GM18907 (cell line): ENCODE data around the gene BOLA1.
A peak's percentile ranks its signal among the peaks of the same experiment; 100 is the strongest.
"Not testable (repeated sequence)": the region's sequence is repeated elsewhere in the genome, so short reads cannot be mapped to it uniquely, and the experiment has no call there.

Experiments
- ATAC-seq: cut with Tn5 transposase; IDR thresholded peaks from one replicate; pipeline ENCODE4 v1.9.1; 2021; ENCODE audit warnings: mild to moderate bottlenecking, moderate library complexity; ENCODE audit not compliant: unreplicated experiment

BOLA1 gene

DNA sequence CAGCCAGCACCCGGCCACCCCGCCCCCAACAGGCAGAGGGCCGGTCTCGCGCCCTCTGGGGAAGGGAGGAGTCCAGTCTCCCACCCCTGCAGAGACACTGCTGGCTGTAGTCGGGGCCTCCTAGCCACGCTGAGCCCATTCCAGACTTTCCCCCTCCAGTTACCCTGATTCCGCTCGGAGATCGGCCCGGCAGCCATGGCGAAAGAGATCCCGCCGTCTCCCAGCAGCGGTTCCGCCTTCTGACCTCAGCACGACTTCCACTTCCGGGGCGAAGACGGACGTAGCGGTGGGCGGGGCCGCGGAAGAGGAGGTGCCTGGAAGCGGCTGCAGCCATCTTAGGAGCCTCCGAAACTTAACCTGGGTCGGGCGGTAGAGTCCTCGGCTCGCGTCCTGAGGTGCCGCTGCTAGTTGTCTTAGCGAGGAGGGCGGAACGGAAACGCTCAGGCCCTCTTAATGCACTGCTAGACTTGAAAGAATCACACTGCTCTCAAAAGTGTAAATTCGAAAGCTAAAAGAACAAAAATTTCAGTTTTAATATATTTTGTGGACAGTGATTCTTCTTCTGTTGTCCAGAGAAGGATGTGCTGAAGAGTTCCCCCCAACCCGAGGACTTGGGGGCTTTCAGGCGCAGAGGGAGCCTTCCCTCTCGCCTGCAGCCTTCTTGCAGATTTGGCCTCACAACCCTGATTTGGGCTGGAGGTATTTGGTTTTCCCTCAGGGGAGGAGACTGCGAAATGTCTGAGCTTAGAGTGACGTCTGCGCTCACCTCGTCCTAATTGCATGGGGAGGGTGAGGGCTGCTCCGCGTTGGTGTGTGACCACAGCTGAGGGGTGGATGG, 28.4 kb downstream of the BOLA1 start, which contains the start of gene SF3B4:
SF3B4 (minus strand) TSS at position 241 of the 838 bp plus-strand sequence; CDS start at position 197, 44 bp downstream.
- ATAC-seq: peak; percentile 92

DNA sequence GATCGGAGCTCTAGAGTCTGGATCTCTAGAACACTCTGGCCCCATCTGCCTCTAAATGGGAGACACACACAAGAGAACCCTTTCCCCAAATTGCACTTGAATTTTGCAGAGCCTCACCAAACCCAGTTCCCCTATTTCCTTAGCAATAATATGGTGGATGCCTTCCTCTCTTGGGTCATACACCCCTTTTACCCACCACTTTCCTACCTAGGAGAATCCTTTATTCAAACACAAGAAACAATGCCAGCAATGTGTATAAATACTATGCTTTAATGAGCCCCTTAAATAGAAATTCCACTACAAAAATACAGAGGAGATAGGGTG, 29.0 kb downstream of the BOLA1 start:
- ATAC-seq: no peak

DNA sequence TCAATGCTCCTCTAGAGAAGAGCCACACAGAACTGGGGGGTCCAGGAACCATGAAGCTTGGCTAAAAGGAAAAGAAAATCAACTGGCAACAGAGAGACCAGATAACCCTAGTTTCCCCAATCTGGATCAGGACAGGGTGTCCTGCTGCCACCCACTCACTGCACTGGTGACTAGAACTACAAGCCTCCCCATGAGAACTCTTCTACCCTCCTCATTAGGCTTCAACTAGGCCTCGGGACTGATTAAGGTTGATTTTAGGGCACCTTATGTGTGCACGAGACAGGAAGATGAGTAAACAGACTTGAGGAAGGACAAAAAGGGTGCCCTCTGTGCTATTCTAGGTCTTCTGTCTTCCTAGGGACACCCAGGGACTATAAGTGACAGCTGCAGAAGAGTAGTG, 30.5 kb downstream of the BOLA1 start:
- ATAC-seq: no peak

DNA sequence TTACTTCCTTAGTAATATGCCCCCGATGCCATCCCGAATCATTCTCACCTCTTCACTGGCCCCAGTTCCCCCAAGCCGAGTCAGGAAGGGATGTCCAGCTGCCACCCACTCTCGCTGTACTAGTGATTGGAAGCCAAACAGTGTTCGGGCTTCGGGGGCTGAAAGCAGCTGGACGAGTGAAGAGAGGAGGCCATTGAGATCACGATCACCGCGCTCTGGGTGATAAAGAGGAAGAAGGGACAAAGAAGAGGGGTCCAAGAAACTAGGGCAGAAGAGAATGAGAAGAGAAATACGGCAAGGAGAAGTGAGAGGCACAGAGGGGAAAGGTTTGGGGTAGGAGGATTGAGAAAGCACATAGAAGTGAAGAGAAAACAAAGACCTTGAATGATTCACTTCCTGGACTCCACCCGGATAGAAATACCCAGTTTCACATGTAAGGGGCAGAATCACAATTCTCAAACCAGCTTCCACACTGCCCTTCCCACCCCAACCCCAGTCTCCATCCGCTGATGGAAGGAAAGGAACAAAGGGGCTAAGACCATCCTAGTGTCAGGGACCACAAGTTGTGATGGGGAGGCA, 31.9 kb downstream of the BOLA1 start:
- no peak for ATAC-seq

DNA sequence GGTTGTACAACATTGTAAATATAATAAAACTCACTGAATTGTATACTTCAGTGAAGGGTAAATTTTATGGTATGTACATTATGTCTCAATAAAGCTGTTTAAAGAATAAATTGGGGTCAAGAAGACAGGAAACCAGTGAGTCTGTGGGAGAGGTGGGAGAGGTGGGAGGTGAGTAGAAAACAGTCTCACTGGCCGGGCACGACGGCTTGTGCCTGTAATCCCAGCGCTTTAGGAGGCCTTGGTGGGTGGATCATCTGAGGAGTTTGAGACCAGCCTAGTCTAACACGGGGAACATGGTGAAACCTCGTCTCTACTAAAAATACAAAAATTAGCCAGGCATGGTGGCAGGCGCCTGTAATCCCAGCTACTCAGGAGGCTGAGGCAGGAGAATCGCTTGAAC, 33.1 kb downstream of the BOLA1 start:
- ATAC-seq: no peak

DNA sequence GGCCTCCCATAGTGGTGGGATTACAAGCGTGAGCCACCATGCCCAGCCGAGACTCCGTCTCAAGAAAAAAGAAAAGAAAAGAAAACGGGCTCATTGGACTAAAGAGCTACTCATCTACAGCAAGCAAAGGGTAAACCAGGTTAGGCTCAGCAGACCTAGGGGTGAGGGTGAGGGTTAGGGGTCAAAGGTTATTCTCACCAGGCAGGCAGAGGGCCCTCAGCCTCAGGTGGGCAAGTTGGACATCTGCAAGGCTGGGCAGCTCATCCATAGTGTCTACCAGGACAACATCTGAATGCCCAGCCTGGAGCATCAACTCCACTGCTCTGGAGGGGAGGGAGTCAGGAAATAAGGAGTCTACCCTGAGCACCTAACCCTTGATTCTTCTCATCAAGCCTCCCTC, 33.8 kb downstream of the BOLA1 start:
- ATAC-seq: no peak

DNA sequence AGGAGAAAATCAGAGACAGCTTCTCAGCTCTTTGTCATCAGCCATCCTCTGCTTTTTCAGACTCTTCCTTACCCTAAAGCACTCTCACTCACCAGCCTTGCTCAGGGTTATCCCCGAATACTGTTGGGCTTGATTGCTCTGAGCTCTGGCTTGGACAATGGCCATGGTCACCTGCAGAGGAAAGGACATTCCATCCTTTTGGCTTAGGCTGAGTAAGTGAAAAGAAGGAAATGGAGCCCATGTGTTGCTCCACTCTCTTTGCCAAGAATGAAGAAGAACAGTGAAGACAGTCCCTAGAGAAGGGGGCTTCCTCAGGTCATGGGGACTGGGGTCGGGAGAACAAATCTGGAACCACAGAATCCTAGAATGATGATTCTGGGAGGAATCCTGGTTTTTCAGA, 35.0 kb downstream of the BOLA1 start:
- no peak for ATAC-seq

DNA sequence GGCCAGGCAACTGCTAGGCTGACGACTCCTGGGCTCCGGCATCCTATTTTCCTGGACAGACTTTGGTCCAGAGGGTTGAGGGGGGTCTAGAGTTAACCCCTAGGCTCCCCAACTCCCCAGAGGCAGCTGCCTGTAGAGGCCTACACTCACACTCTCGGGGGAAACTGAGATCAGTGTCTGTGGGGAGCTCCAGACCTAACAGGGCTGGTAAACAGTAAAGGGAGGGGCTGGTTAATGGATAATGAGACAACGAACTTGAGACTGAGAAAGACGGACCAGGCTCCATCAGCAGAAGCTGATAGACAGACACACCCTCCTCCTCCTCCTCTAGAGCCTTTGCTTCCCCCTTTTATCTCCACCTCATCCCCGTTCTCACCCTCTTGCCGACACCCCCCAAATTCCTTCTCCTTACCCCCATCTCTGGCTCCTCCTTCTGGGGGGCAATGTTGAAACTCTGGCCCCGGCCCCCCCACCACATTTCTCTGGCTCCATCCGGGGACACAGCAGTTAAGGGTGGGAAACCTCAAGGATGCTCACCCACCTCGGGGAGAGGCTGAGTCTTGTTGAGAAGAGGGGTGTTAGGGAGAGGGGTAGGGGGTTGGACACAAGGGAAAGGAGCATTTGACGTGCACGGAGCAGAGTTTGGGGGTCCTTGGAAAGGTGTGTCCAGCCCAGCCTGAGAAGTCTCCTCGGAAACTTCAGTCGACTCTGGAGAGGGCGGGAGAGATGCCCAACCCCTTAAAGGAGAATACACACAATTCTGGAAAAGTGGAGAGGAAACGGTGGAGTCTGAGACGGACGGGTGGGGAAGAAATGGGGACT, 37.0 kb downstream of the BOLA1 start, which contains the start of gene MTMR11:
MTMR11 (minus strand) TSS at position 710 of the 822 bp plus-strand sequence; CDS start at position 478, 232 bp downstream.
- ATAC-seq: no peak

DNA sequence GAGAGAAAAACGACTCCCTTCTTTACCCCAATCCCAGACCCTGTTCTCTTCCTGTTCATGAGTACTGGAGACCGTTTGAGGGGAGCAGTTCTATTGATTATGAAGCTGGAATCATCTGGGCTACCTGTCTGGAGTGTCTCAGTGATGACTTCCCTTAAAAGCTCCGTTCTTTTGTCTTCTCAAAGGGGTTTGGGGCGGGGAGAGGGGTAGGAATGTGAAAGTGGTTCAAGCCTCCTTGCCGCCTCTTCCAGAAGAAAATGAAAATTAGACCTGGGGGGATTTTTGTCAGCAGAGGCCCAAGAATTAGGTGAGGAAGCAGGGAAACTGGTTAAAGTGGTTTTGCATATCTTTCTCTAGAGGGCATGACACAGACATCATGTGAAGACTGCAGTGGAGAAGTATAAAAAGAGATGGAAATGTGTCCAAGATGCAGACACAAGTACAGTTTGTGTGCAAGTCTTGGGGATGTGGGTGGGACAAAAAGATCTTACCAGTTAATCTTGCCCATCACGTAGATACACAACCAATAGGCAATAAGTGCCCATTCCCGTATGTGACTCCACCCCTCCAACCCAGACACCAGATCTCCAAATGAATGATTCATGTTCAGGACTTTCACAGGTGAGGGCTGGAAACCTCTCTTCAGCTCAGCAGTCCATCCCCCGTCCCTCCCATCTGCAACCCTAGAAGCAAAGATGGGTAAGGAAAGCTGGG, 37.8 kb downstream of the BOLA1 start:
- no peak for ATAC-seq

DNA sequence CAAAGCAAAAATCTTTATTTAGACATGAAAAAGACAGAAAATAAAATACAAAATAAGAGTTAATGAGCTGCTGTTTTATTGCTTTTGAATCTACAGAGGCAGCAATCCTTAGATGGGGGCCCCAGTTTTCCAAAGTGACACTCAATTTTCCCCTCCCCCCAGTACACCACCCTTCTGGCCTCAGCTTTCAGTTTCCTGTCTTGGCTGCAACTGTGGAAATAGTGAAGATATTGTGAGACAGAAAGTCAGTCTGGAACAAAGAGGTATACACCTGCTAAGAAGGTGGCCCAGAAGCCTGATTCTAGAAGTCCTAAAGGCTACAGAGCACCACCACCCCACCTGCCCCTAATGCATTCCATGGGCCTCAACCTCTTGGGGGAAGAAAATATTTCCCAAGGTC, 38.4 kb downstream of the BOLA1 start:
- no peak for ATAC-seq

DNA sequence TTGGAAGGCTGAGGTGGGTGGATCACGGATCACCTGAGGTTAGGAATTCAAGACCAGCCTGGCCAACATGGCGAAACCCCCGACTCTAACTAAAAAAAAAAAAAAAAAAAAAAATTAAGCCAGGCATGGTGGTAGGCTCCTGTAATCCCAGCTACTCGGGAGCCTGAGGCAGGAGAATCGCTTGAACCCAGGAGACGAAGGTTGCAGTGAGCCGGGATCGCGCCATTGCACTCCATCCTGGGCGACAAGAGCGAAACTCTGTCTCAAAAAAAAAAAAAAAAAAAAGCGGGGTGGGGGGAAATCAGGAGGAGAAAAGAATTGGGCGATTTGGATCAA, 39.3 kb downstream of the BOLA1 start:
- ATAC-seq: not testable (repeated sequence)

DNA sequence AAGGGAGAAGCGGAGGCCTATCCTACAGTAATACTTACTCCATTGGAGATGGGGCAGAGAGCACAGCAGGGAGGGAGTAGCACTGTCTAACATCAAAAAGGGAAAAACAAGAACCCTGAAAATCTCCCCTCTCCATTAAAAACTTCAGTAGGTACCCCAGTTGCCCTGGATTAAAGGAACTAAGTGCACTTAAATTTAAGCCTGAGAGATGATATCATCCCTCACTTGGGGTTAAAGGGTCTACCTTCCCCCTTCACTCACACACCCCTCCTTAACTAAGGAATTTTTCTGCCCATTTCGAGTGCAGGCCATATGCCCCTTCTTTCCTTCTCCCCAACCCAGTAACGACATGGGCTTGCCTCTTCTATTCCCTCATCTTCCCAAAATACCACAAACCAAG, 41.1 kb downstream of the BOLA1 start:
- no peak for ATAC-seq

DNA sequence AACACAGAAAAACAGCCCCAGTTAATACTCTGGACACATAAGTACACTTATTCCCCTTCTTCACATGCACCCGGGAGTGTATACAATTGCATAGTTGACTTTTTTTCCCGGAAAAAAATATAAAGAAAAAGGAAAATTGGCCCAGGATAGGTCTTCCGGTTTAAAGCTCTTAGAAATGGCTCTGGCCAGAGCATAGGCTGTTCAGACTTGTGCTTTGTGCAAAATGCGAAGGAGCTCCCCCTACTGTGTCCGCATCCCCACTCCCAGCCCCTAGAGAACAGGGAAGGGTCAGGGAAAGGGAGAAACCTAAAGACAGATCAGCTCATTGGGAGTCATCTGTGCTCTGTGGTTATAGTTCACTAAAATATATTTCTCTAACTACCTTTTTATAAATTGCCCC, 42.8 kb downstream of the BOLA1 start:
- ATAC-seq: no peak

DNA sequence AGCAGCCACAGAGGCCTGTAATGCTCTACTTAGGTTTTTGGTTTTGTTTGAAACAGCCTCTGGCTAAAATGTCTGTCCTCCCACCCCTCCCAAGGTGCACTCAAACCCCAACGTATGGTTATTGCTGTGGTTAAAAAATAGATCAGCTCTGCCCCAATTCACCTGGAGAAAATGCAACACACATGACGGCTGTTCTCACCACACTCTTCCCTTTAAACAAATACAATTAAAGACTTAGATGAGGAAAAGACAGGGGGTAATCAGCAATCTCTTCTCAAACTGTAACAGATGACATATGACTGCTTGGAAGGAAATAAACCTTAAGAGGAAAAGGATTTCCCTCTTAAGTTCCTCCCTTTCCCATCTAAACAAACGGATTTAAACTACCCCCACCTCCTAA, 43.5 kb downstream of the BOLA1 start:
- ATAC-seq: no peak

DNA sequence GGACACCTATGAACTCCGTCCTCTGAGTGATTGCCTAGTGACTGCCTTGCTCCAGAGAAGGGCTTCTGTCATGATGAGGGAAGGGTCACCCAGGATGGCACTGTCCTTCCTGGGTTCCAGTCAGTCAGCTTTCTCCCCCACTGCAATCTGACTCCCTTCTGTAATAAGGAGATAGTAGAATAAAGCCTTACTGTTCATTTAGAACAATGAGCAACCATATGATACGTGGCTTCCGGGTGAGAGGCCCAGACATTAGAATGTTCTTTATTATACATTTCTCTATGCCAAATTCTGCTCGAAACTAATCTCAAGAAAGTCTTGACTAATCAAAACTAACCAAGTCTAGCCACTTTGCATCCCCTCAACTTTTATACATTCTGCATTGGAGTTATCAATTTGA, 45.8 kb downstream of the BOLA1 start:
- no peak for ATAC-seq

DNA sequence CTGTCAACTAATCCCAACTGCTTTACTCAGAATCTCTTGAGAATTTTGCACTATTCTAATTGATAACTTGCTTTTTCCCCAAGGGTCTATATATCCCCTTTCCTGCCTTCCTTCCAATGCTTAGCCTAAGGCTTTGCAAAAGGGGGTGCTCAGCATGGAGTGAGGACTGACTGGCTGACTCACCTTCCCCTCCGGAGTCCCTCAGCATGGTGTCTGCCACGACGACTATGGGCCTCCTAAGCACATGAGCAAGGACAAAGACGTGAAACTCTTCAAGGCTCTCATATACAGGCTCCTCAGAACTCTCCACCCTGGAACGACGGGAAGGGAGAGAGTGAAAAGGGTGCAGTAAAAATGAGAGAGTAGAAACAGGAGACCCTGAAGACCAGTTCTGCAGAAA, 50.5 kb downstream of the BOLA1 start:
- ATAC-seq: no peak
